PFSK-1 (cell line): ENCODE results near the gene POP5.

Source experiments
- POLR2AphosphoS5 ChIP-seq: IDR thresholded peaks from 2 replicates; pipeline ENCODE4 v1.6.1; 2012; ENCODE audit warnings: low read depth, mild to moderate bottlenecking, control low read depth, low read length, moderate library complexity
- REST ChIP-seq, 2 experiments: IDR thresholded peaks; 2 replicates each; pipeline versions ENCODE4 v1.6.1 to v1.8.0; 2011 to 2012; ENCODE audit warnings: low read depth in 2 of 2, low read length in 2 of 2, control low read depth in 1 of 2, inconsistent platforms in 1 of 2, mild to moderate bottlenecking in 1 of 2, moderate library complexity in 1 of 2; ENCODE audit not compliant: insufficient read depth in 1 of 2
- TAF1 ChIP-seq: IDR thresholded peaks from 2 replicates; pipeline ENCODE4 v1.6.1; 2012; ENCODE audit warnings: low read length, control low read depth, borderline replicate concordance; ENCODE audit not compliant: insufficient read depth

DNA sequence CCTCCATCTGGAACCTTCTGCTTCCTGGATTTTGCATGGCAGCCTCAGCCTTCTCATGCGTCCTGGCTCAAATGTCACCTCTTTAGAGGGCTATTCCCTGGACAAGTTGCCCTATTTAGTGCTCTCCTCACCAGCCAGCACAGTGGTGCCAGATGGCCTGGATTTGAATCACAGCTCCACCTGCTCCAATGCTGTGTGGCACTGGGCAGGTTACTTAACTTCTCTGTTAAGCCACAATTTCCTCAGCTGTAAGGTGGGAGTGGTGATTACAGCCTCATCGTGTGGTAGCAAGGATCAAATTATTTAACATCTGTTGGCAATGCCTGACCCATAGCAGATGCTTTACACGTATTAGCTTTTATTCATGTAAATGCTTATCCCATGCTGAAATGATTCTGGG lies 16.7 kb upstream of the POP5 start:
- TF ChIP-seq REST (IDR thresholded peaks at IDR 0.05; ENCODE audit: insufficient read depth in 1 of 2, low read depth in 2 of 2, low read length in 2 of 2) = no peak
- TF ChIP-seq POLR2AphosphoS5 = no peak
- no peak for TF ChIP-seq TAF1
